ENCODE results near the gene WDR77. TPM values are rescaled to one million over a fixed set of nuclear protein-coding genes. Genes with fewer than 3 reads are reported as not detected.
A peak's percentile ranks its signal among the peaks of the same experiment; 100 is the strongest.

The WDR77 gene
- total and polyA plus RNA-seq, 2 of the 13 experiments (the other 11 are each of a cell fraction or from before 2014, with no cell fraction given): 90.6 to 108 TPM

GRCh38 chr1:111422546-111423391, 26.3 kb downstream of the WDR77 start (continued):
- no peak for TF ChIP-seq ZNF800 (CRISPR knock-in tag; IDR thresholded peaks at IDR 0.05)
- TF ChIP-seq ZNF17 (CRISPR knock-in tag; IDR thresholded peaks at IDR 0.05): no peak
- no peak for TF ChIP-seq ZKSCAN5 (CRISPR knock-in tag; IDR thresholded peaks at IDR 0.05)
- no peak for TF ChIP-seq ZNF101 (CRISPR knock-in tag; IDR thresholded peaks at IDR 0.05; ENCODE audit: borderline replicate concordance, low read depth)
- TF ChIP-seq ZMYM3 (CRISPR knock-in tag; IDR thresholded peaks at IDR 0.05): no peak
- TF ChIP-seq MEIS1 (CRISPR knock-in tag; IDR thresholded peaks at IDR 0.05; ENCODE audit: borderline replicate concordance): no peak
- TF ChIP-seq FOXO4 (CRISPR knock-in tag; conservative IDR thresholded peaks at IDR 0.05): no peak
- TF ChIP-seq ZNF207 (IDR thresholded peaks at IDR 0.05; ENCODE audit: borderline replicate concordance): no peak
- TF ChIP-seq SMAD3 (CRISPR knock-in tag; IDR thresholded peaks at IDR 0.05): 0 out of 2 replicates have a peak, but pooled peaks have one; percentile 22
- TF ChIP-seq ZNF770 (CRISPR knock-in tag; IDR thresholded peaks at IDR 0.05): no peak
- TF ChIP-seq ZNF670 (CRISPR knock-in tag; IDR thresholded peaks at IDR 0.05; ENCODE audit: borderline replicate concordance): no peak
- no peak for TF ChIP-seq ZNF619 (CRISPR knock-in tag; IDR thresholded peaks at IDR 0.05)
- TF ChIP-seq ZNF546 (CRISPR knock-in tag; conservative IDR thresholded peaks at IDR 0.05): no peak
- TF ChIP-seq FOXK1 (CRISPR knock-in tag; IDR thresholded peaks at IDR 0.05; ENCODE audit: borderline replicate concordance, low read depth): 0 out of 2 replicates have a peak, but pooled peaks have one; percentile 11
- TF ChIP-seq REL (CRISPR knock-in tag; conservative IDR thresholded peaks at IDR 0.05): no peak
- TF ChIP-seq FOSL1 (CRISPR knock-in tag; IDR thresholded peaks at IDR 0.05; ENCODE audit: borderline replicate concordance): no peak
- TF ChIP-seq MAFK (conservative IDR thresholded peaks at IDR 0.05 in 1 of 2, IDR thresholded peaks at IDR 0.05 in 1 of 2; ENCODE audit: low read length in 2 of 2): no peak
- no peak for TF ChIP-seq FOXA1 (IDR thresholded peaks at IDR 0.05)
- TF ChIP-seq FOXA1 (CRISPR knock-in tag; IDR thresholded peaks at IDR 0.05): peak; percentile 24; the same call in 1 of the 2 replicates
- TF ChIP-seq MAZ (IDR thresholded peaks at IDR 0.05; ENCODE audit: borderline replicate concordance, low read depth, low read length): no peak
- no peak for TF ChIP-seq MAZ (CRISPR knock-in tag; IDR thresholded peaks at IDR 0.05; ENCODE audit: low read depth)
- no peak for TF ChIP-seq MED8 (CRISPR knock-in tag; IDR thresholded peaks at IDR 0.05; ENCODE audit: insufficient replicate concordance)
- TF ChIP-seq SETDB1 (CRISPR knock-in tag; IDR thresholded peaks at IDR 0.05; ENCODE audit: borderline replicate concordance): no peak
- 0 out of 2 replicates have a peak, but pooled peaks have one; percentile 42 for TF ChIP-seq ZNF501 (CRISPR knock-in tag; IDR thresholded peaks at IDR 0.05)
- no peak for TF ChIP-seq ZNF354B (CRISPR knock-in tag; IDR thresholded peaks at IDR 0.05)
- TF ChIP-seq ZNF776 (CRISPR knock-in tag; IDR thresholded peaks at IDR 0.05): no peak

Measured in HepG2 (cell line).